ENCODE results near the gene TRIM9. TPM values are rescaled to one million over a fixed set of nuclear protein-coding genes. Genes with fewer than 3 reads are reported as not detected.

Gene TRIM9
- total RNA-seq = 2.2 TPM

GRCh38 chr14:51094901-51095853 is at the start of gene TRIM9:
TSS of gene TRIM9 (minus strand) at chr14:51095105. CDS start at chr14:51094939, 166 bp downstream.
- peaks cover 23% of the 10 kb centered on the region for H3K4me1 ChIP-seq
- peak in 1 of 2 donors; percentile 94 for DNase-seq (ENCODE audit: extremely low spot score in 2 of 2)
- no peaks in the 10 kb centered on the region for H3K36me3 ChIP-seq
- peak within 1 kb of the TSS; percentile 77 for H3K27ac ChIP-seq
- H3K9me3 ChIP-seq = no peaks in the 10 kb centered on the region
- intact Hi-C loops (cut with DNase I) = no loop called here
- TF ChIP-seq CTCF (IDR thresholded peaks at IDR 0.05) (no peak), POLR2AphosphoS5 (IDR thresholded peaks at IDR 0.05; ENCODE audit: insufficient read depth in 1 of 2, low read depth in 1 of 2) (peak; percentile 30 to 83), POLR2A (IDR thresholded peaks at IDR 0.05) (peak in 1 of 2 donors; percentile 26)
- no peaks in the 10 kb centered on the region for H3K27me3 ChIP-seq
- peak within 1 kb of the TSS; percentile 60 to 78 for H3K4me3 ChIP-seq

GRCh38 chr14:51140856-51141255 is 46.0 kb upstream of the TRIM9 start:
- no peaks in the 10 kb centered on the region for H3K36me3 ChIP-seq
- H3K9me3 ChIP-seq = no peaks in the 10 kb centered on the region
- intact Hi-C loops (cut with DNase I) = no loop called here

GRCh38 chr14:51140338-51140737 is 45.4 kb upstream of the TRIM9 start:
- intact Hi-C loops (cut with DNase I) = no loop called here
- Histone ChIP-seq H3K4me1 (no peaks in the 10 kb centered on the region), H3K27ac (no peak overlapping the region), H3K4me3 (no peak overlapping the region), H3K36me3 (no peaks in the 10 kb centered on the region), H3K9me3 (no peaks in the 10 kb centered on the region), H3K27me3 (no peaks in the 10 kb centered on the region)
- TF ChIP-seq POLR2A (IDR thresholded peaks at IDR 0.05) (no peak), CTCF (IDR thresholded peaks at IDR 0.05) (no peak), POLR2AphosphoS5 (IDR thresholded peaks at IDR 0.05; ENCODE audit: insufficient read depth in 1 of 2, low read depth in 1 of 2) (no peak)
- DNase-seq (ENCODE audit: extremely low spot score in 2 of 2) = no peak

More at GRCh38 chr14:51140856-51141255, 46.0 kb upstream of the TRIM9 start:
- Histone ChIP-seq H3K27ac (no peak overlapping the region), H3K27me3 (no peaks in the 10 kb centered on the region), H3K4me1 (no peaks in the 10 kb centered on the region), H3K4me3 (no peak overlapping the region)
- TF ChIP-seq POLR2A (IDR thresholded peaks at IDR 0.05) = no peak
- TF ChIP-seq POLR2AphosphoS5 (IDR thresholded peaks at IDR 0.05; ENCODE audit: insufficient read depth in 1 of 2, low read depth in 1 of 2) = no peak
- no peak for TF ChIP-seq CTCF (IDR thresholded peaks at IDR 0.05)
- DNase-seq (ENCODE audit: extremely low spot score in 2 of 2) = no peak

- Histone ChIP-seq H3K27me3 (no peaks in the 10 kb centered on the region), H3K4me3 (no peak overlapping the region), H3K4me1 (no peaks in the 10 kb centered on the region), H3K27ac (no peak overlapping the region), H3K36me3 (no peaks in the 10 kb centered on the region), H3K9me3 (no peaks in the 10 kb centered on the region)
- TF ChIP-seq POLR2A (IDR thresholded peaks at IDR 0.05) (no peak), CTCF (IDR thresholded peaks at IDR 0.05) (no peak), POLR2AphosphoS5 (IDR thresholded peaks at IDR 0.05; ENCODE audit: insufficient read depth in 1 of 2, low read depth in 1 of 2) (no peak)
- intact Hi-C loops (cut with DNase I) = no loop called here
- DNase-seq (ENCODE audit: extremely low spot score in 2 of 2) = no peak
These were observed 44.3 kb upstream of the TRIM9 start for GRCh38 chr14:51139121-51139681.

Data from vagina (tissue), 2 donors.